CD4-positive, alpha-beta memory T cell (primary cell): ENCODE results near the gene AMY2A. TPM values are rescaled to one million over a fixed set of nuclear protein-coding genes. Genes with fewer than 3 reads are reported as not detected.
"Not testable (repeated sequence)": the region's sequence is repeated elsewhere in the genome, so short reads cannot be mapped to it uniquely, and the experiment has no call there.

ENCODE experiments used
- CTCF ChIA-PET: fragments of 350-600 bp; sonication (Branson Sonifier 250); formaldehyde crosslinking; loops from one replicate; lab custom pipeline; 2021; ENCODE audit warnings: inconsistent platforms; ENCODE audit not compliant: partially characterized antibody; lab: Charles Lee
- POLR2A ChIA-PET: fragments of 350-600 bp; sonication (Branson Sonifier 250); formaldehyde crosslinking; loops from one replicate; lab custom pipeline; 2021; ENCODE audit not compliant: partially characterized antibody; lab: Charles Lee
- DNase-seq, 5 donors: peaks; one replicate each; pipeline versions ENCODE4 v3.0.0 to v3.0.0-alpha.2; 2020 to 2022; ENCODE audit warnings: mixed read lengths in 1 of 5
- H3K27ac ChIP-seq: one replicate; pipeline ENCODE4 v1.7.0; 2013; ENCODE audit warnings: low read depth, low read length
- H3K27me3 ChIP-seq: 2 replicates; pipeline ENCODE4 v1.7.0; 2013; ENCODE audit warnings: mild to moderate bottlenecking, low read length, moderate library complexity; ENCODE audit not compliant: insufficient read depth
- H3K36me3 ChIP-seq: 2 replicates; pipeline ENCODE4 v1.7.0; 2013; ENCODE audit warnings: mild to moderate bottlenecking, low read length, moderate library complexity; ENCODE audit not compliant: insufficient read depth
- H3K4me1 ChIP-seq: 2 replicates; pipeline ENCODE4 v1.7.0; 2013; ENCODE audit warnings: mild to moderate bottlenecking, low read length, moderate library complexity; ENCODE audit not compliant: insufficient read depth
- H3K4me3 ChIP-seq, 2 donors: one replicate each; pipeline ENCODE4 v1.7.0; 2013; ENCODE audit warnings: low read length in 2 of 2, mild to moderate bottlenecking in 1 of 2
- H3K9me3 ChIP-seq, 2 donors: one replicate each; pipeline ENCODE4 v1.7.0; 2013; ENCODE audit warnings: low read length in 2 of 2, control low read depth in 1 of 2; ENCODE audit not compliant: control insufficient read depth in 1 of 2
- H3K27ac Mint-ChIP-seq, 7 donors: one replicate each; pipeline ENCODE4 v1.8.0; 2020 to 2021; ENCODE audit warnings: mixed read lengths in 7 of 7, mild to moderate bottlenecking in 6 of 7, inconsistent platforms in 3 of 7, moderate library complexity in 3 of 7
- H3K27me3 Mint-ChIP-seq, 2 donors: one replicate each; pipeline ENCODE4 v1.8.0; 2020 to 2021; ENCODE audit warnings: mixed read lengths in 2 of 2
- H3K36me3 Mint-ChIP-seq, 2 donors: one replicate each; pipeline ENCODE4 v1.8.0; 2020 to 2021; ENCODE audit warnings: mixed read lengths in 2 of 2, inconsistent platforms in 1 of 2, mild to moderate bottlenecking in 1 of 2
- H3K4me1 Mint-ChIP-seq, 4 donors: one replicate each; pipeline ENCODE4 v1.8.0; 2020 to 2021; ENCODE audit warnings: mixed read lengths in 4 of 4, mild to moderate bottlenecking in 1 of 4
- H3K4me3 Mint-ChIP-seq, 8 donors: one replicate each; pipeline ENCODE4 v1.8.0; 2020 to 2021; ENCODE audit warnings: mixed read lengths in 8 of 8, mild to moderate bottlenecking in 7 of 8, moderate library complexity in 6 of 8, inconsistent platforms in 3 of 8
- H3K9me3 Mint-ChIP-seq, 8 donors: one replicate each; pipeline ENCODE4 v1.8.0; 2020 to 2021; ENCODE audit warnings: mixed read lengths in 8 of 8, mild to moderate bottlenecking in 5 of 8, inconsistent platforms in 3 of 8, moderate library complexity in 1 of 8
- intact Hi-C: fragments of 100-400 bp; cut with micrococcal nuclease; formaldehyde crosslinking; loops from one replicate; pipeline ENCODE4 v1.15.1; 2023
- polyA plus RNA-seq, 2 donors: library from polyadenylated mRNA; unstranded; fragments of 300-500 nt; fragmentation: Illumina TruSeq; gene quantifications; one replicate each; pipeline ENCODE4 v1.2.3, GENCODE V29; 2021
- total RNA-seq, 2 experiments: library from RNA; stranded (reverse); gene quantifications; one replicate each; pipeline ENCODE4 v1.2.3, GENCODE V29; 2021

Gene AMY2A
- total and polyA plus RNA-seq, 4 experiments from 2014 or later, result not detected

DNA sequence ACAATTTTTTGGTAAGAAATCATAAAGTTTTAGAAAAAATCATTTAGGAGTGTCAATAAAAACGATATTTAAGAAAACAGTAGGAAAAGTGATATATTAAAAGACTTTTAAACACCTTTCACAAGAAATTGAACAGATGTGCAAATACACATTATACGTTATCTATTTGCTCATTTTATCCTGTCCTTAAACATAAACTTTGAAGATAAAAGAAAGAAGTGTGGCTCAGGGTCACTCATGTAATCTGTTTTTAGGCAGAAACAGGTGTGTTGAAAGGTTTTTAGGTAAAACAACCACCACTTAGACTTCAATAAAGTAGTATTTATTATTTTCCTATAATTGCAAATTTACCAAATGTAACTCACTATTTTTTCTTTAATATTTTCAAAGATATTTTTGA, 32.7 kb upstream of the AMY2A start:
- no peaks in the 10 kb centered on the region for H3K9me3 ChIP-seq
- H3K27me3 ChIP-seq, result no peaks in the 10 kb centered on the region
- H3K4me3 ChIP-seq, result no peak overlapping the region
- ChIA-PET POLR2A (no interaction called here), CTCF (no interaction called here)
- no peaks in the 10 kb centered on the region for H3K4me1 ChIP-seq
- peaks cover 0 to 15% (median 8%) of the 10 kb centered on the region in 8 donors for H3K9me3 Mint-ChIP-seq
- peaks cover 6 to 12% of the 10 kb centered on the region in 2 donors for H3K36me3 Mint-ChIP-seq
- no peak overlapping the region for H3K4me3 Mint-ChIP-seq
- intact Hi-C loops, result no loop called here
- no peaks in the 10 kb centered on the region for H3K27me3 Mint-ChIP-seq
- H3K4me1 Mint-ChIP-seq, result no peaks in the 10 kb centered on the region
- H3K36me3 ChIP-seq, result no peaks in the 10 kb centered on the region
- no peak overlapping the region for H3K27ac ChIP-seq
- H3K27ac Mint-ChIP-seq, result no peak overlapping the region
- DNase-seq, result no peak

DNA sequence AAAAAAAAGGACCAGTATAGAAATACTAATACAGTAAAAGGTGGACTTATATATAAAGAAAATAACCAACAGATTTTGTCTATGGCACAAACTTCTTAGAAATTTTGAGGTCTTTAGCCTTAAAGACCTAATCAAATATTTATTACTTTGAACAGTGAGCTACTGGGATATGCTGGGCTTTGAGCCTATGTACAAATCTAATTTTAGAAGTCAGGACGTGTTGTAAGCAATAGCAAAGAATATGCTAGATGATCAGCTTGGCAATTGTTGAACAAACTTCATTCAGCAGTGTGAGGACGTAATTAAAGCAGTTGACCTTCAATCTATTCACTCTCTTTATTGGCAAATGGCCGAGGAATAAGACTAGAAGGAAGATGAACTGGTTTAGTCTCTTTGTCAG, 14.5 kb upstream of the AMY2A start:
- intact Hi-C loops, CTCF ChIA-PET, H3K9me3 ChIP-seq, H3K4me3 Mint-ChIP-seq, DNase-seq, H3K4me3 ChIP-seq, POLR2A ChIA-PET, H3K4me1 ChIP-seq, H3K27me3 ChIP-seq, H3K9me3 Mint-ChIP-seq, H3K27me3 Mint-ChIP-seq, H3K36me3 ChIP-seq, H3K27ac Mint-ChIP-seq, H3K36me3 Mint-ChIP-seq, H3K4me1 Mint-ChIP-seq, H3K27ac ChIP-seq: not testable (repeated sequence)

DNA sequence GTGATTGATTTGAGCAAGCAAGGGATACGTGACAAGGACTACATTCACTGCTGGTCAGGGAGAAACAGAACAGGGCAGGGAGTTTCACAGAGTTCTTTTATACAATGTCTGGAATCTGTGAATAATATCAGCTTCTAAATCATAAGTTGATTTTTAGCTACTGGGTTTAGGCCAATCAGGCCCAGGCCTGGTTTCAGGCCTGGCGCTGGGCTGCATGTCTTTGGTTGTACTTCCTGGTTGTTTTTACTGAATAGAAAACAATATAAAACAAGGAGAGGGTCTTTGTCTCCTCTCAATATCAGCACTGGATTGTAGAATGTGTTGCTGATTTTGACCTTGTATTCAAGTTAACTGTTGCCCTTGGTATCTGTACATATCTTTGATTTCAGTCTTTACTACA, 865 bp upstream of the AMY2A start:
- Histone ChIP-seq H3K27me3 (no peaks in the 10 kb centered on the region), H3K4me3 (no peak overlapping the region), H3K4me1 (no peaks in the 10 kb centered on the region), H3K27ac (no peak overlapping the region), H3K36me3 (no peaks in the 10 kb centered on the region), H3K9me3 (no peaks in the 10 kb centered on the region)
- Mint-ChIP-seq H3K9me3 (no peaks in the 10 kb centered on the region), H3K27me3 (no peaks in the 10 kb centered on the region), H3K36me3 (no peaks in the 10 kb centered on the region), H3K4me3 (no peak overlapping the region), H3K4me1 (no peaks in the 10 kb centered on the region), H3K27ac (no peak overlapping the region)
- ChIA-PET CTCF (no interaction called here), POLR2A (no interaction called here)
- peak in 1 of 5 donors; percentile 3 for DNase-seq
- intact Hi-C loops, result no loop called here

DNA sequence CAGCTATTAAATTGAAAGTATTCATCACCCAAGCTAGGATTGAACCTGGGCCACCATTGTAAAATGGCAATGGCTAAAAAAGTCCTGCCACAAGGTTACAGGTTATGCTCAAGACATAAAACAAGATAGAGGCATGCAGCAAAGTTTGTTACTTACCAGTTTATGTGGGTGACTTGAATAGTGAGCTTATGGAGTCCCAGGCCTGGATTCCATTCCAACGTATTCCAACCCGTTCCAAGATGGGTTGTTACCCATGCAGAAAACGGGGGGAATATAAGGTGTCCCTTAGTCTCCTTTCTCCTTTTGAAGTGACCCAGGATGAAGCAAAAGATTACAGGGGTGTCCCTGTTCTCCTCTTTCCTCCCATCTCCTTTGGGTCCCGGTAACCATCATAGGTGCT, 10.2 kb downstream of the AMY2A start:
- H3K27ac Mint-ChIP-seq, H3K27me3 Mint-ChIP-seq, DNase-seq, H3K27ac ChIP-seq, H3K9me3 ChIP-seq, intact Hi-C loops, H3K27me3 ChIP-seq, H3K36me3 Mint-ChIP-seq, H3K4me1 ChIP-seq, CTCF ChIA-PET, H3K36me3 ChIP-seq, H3K4me3 ChIP-seq, H3K4me1 Mint-ChIP-seq, POLR2A ChIA-PET, H3K9me3 Mint-ChIP-seq, H3K4me3 Mint-ChIP-seq: not testable (repeated sequence)

DNA sequence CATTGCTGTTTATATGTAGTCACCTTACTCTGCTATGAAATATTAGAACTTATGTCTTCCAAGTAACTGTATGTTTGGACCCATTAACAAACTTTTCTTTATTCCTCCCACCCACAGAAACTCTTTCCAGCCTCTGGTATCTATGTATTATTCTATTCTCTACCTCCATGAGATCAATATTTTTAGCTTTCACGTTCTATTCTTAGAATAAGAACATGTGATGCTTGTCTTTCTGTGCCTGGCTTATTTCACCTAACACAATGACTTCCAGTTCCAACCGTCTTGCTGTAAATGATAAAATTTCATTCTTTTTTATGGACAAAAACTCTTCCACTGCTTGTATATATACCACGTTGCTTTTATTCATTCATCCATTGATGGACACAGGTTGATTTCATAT, 24.0 kb downstream of the AMY2A start:
- intact Hi-C loops, H3K4me3 Mint-ChIP-seq, POLR2A ChIA-PET, CTCF ChIA-PET, DNase-seq, H3K36me3 Mint-ChIP-seq, H3K4me1 ChIP-seq, H3K4me1 Mint-ChIP-seq, H3K9me3 Mint-ChIP-seq, H3K9me3 ChIP-seq, H3K27ac Mint-ChIP-seq, H3K27me3 Mint-ChIP-seq, H3K36me3 ChIP-seq, H3K27me3 ChIP-seq, H3K27ac ChIP-seq, H3K4me3 ChIP-seq: not testable (repeated sequence)

DNA sequence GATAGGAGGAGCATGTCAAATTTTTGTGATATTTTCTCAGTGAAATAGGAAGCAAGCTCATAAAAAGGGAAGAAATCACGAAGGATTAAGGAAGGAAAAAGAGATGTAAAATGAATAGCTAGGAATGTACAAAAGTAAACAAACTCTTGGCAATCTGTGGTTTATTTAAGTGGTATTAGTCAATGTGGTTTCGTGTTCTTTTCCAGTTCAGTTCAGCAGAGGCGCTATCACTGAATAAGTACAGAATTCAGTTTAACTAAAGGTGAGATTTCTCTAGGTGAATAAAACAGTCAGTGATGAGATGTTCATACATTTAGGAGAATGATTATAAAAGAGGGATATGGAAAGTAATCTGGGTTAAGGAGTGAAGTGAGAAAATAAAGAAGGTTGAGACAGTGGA, 26.7 kb downstream of the AMY2A start:
- H3K27ac ChIP-seq, H3K27ac Mint-ChIP-seq, H3K4me1 Mint-ChIP-seq, POLR2A ChIA-PET, H3K9me3 Mint-ChIP-seq, H3K27me3 ChIP-seq, DNase-seq, H3K4me3 ChIP-seq, H3K36me3 ChIP-seq, H3K4me1 ChIP-seq, H3K36me3 Mint-ChIP-seq, CTCF ChIA-PET, intact Hi-C loops, H3K4me3 Mint-ChIP-seq, H3K27me3 Mint-ChIP-seq, H3K9me3 ChIP-seq: not testable (repeated sequence)

DNA sequence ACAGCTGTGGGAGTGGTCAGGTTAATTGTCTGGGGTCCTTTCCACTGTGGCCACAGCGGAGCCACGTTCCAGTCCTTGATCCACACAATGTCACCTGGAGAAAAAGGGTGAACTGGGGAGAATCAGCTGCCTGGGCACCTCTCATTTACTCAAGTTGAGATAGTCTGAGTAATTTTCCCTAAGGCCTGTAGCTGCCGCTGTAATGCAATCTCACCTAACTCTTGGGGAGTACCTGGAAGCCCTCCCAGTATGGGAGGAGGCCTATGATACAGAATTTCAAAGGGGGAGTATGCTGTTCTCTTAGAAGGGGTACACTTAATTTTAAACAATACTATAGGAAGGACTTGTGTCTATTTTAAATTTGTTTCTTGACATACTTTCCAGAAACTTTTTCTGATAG, 33.1 kb downstream of the AMY2A start:
- H3K4me3 ChIP-seq, H3K36me3 ChIP-seq, H3K27me3 Mint-ChIP-seq, H3K9me3 Mint-ChIP-seq, H3K27me3 ChIP-seq, POLR2A ChIA-PET, CTCF ChIA-PET, DNase-seq, H3K27ac ChIP-seq, H3K9me3 ChIP-seq, H3K4me3 Mint-ChIP-seq, intact Hi-C loops, H3K27ac Mint-ChIP-seq, H3K36me3 Mint-ChIP-seq, H3K4me1 ChIP-seq, H3K4me1 Mint-ChIP-seq: not testable (repeated sequence)

DNA sequence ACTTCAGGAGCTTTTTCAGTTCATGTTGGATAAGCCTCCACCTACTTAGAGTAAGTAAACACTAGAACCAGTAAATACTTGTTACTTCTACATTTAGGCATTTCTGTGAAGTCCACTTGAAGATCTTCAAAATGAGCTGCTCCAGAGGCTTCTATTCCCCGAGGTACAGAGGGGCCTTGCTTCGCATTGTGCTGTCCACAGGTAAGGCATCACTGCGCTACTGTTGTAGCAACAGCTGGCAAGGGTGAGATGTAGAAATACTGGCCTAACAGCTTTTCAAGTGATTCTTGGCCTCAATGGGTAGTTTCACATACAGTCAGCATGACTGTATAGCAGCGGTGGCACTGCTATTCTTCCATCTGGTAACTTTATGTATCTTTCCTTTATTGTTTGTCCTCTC, 33.7 kb downstream of the AMY2A start:
- H3K27ac Mint-ChIP-seq, H3K4me3 ChIP-seq, intact Hi-C loops, H3K9me3 ChIP-seq, DNase-seq, H3K4me3 Mint-ChIP-seq, H3K27ac ChIP-seq, H3K27me3 Mint-ChIP-seq, H3K27me3 ChIP-seq, H3K36me3 Mint-ChIP-seq, CTCF ChIA-PET, H3K4me1 ChIP-seq, H3K36me3 ChIP-seq, POLR2A ChIA-PET, H3K4me1 Mint-ChIP-seq, H3K9me3 Mint-ChIP-seq: not testable (repeated sequence)
